ENCODE data around the gene RELL2.

DNA sequence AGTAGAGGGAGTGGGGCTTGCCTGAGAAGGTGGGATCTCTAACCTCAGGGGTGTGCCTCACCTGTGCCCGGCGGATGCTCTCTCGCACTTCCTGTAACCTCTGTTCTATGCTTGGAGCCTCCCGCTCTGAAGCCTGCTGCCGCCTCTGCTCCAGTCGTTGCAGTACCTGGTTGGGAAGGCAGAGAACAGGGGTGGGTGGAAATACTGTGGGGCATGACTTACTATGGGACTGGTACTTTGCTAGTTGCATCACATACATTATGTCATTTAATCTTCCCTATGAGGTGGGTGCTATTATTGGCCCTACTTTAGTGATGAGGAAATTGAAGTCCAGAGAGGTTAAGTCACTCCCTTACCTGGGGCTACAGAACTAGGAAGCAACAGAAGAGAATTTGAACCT, 9.2 kb downstream of the RELL2 start:
- TF ChIP-seq BHLHE40 (IDR thresholded peaks at IDR 0.05; ENCODE audit: borderline replicate concordance) (no peak), ZNF384 (IDR thresholded peaks at IDR 0.05) (no peak), LEF1 (IDR thresholded peaks at IDR 0.05; ENCODE audit: borderline replicate concordance) (no peak), FOXA1 (IDR thresholded peaks at IDR 0.05) (no peak), ARNT (IDR thresholded peaks at IDR 0.05) (no peak), NFRKB (IDR thresholded peaks at IDR 0.05) (no peak), ELF4 (IDR thresholded peaks at IDR 0.05) (no peak), SP1 (IDR thresholded peaks at IDR 0.05) (no peak), FOXM1 (IDR thresholded peaks at IDR 0.05; ENCODE audit: borderline replicate concordance) (no peak), TARDBP (IDR thresholded peaks at IDR 0.05) (no peak), FOXK2 (IDR thresholded peaks at IDR 0.05) (no peak)
